ENCODE measurements around the gene SLC25A27. TPM values are rescaled to one million over a fixed set of nuclear protein-coding genes. Genes with fewer than 3 reads are reported as not detected.

Gene SLC25A27, protein sequence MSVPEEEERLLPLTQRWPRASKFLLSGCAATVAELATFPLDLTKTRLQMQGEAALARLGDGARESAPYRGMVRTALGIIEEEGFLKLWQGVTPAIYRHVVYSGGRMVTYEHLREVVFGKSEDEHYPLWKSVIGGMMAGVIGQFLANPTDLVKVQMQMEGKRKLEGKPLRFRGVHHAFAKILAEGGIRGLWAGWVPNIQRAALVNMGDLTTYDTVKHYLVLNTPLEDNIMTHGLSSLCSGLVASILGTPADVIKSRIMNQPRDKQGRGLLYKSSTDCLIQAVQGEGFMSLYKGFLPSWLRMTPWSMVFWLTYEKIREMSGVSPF
- 10 to 100 TPM in 1 of 4 donors, 1 to 10 TPM in 2, under 1 TPM in 1; 0.56 to 24.2 (median 6.5) TPM for total RNA-seq

DNA sequence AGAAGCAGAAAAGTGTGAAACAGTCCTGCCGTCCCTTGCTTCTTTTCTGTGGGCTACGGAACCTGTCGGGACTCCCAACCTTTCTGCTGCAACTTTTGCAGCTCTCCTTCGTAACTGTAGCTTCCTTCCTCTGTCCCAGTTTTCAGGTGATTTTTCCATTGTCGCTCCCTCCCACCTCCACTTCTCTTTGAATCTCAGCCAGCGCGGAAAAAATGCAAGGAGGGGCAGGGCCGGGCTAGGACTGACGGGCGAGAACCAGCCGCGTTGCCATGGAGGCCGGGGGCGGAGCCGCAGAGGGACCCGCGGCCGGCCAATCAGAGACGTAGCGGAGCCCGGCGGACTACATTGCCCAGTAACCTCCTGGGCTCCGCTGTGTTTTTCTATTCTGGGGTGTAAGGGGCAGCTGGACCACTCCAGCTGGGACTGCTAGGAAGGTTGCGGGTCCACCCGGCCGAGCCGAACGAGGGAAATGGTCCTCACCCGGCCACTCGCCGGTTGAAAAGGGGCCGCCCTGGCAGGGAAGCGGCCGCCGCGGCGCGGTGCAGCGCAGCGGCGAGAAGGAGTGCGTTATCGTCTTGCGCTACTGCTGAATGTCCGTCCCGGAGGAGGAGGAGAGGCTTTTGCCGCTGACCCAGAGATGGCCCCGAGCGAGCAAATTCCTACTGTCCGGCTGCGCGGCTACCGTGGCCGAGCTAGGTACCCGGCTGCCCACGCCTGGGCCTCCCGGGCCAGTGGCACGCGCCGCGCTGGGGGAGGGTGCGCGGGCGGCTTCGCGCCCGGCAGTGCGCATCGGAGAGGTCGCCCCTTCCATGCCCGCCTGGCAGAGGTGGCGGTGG is at the start of gene SLC25A27, which contains the start of gene CYP39A1:
Gene SLC25A27, plus strand, starts transcription at position 373 of the 836 bp plus-strand sequence. Its CDS starts 218 bp downstream, at position 591.
Gene CYP39A1, minus strand, starts transcription at position 216 of the 836 bp plus-strand sequence. CDS start 236 bp downstream, outside the sequence.
- in situ Hi-C loops (cut with MboI; ENCODE audit: low sequenced_read_pairs in 4 of 4) (no loop called here), intact Hi-C loops (cut with DNase I; ENCODE audit: low total_unique reads) (loop anchor here (5.0 to 10.0 kb wide), 2 partner anchors 216 to 558 kb away; no protein-coding TSS in a partner anchor)
- Histone ChIP-seq H3K27me3 (no peaks in the 10 kb centered on the region), H3K4me1 (peaks cover 25% of the 10 kb centered on the region in 2 donors), H3K4me3 (peak within 1 kb of the TSS; percentile 77 to 97 (median 88)), H3K9me3 (no peaks in the 10 kb centered on the region), H3K36me3 (peaks cover 0 to 6% of the 10 kb centered on the region in 2 donors), H3K27ac (peak within 1 kb of the TSS; percentile 87 to 97 (median 93))
- TF ChIP-seq CTCF (IDR thresholded peaks at IDR 0.05 in 4 of 5, conservative IDR thresholded peaks at IDR 0.05 in 1 of 5) (peak in 1 of 5 experiments; percentile 18), POLR2A (IDR thresholded peaks at IDR 0.05) (peak; percentile 60 to 83)
- DNase-seq (peak; percentile 87 to 90), ATAC-seq (peak; percentile 99)

GRCh38 chr6:46605091-46605797 is 47.5 kb upstream of the SLC25A27 start:
- DNase-seq (no peak), ATAC-seq (no peak)
- H3K4me3 ChIP-seq, result no peak overlapping the region
- TF ChIP-seq CTCF (IDR thresholded peaks at IDR 0.05 in 4 of 5, conservative IDR thresholded peaks at IDR 0.05 in 1 of 5) (no peak), POLR2A (IDR thresholded peaks at IDR 0.05) (no peak)
- intact Hi-C loops (cut with DNase I; ENCODE audit: low total_unique reads) (no loop called here), in situ Hi-C loops (cut with MboI; ENCODE audit: low sequenced_read_pairs in 4 of 4) (loop anchor here in 3 of 4 donors (25.0 kb wide), 3 partner anchors 393 to 543 kb away; no protein-coding TSS in a partner anchor)
- H3K27ac ChIP-seq, result no peak overlapping the region
- no peaks in the 10 kb centered on the region for H3K36me3 ChIP-seq
- H3K27me3 ChIP-seq, result no peaks in the 10 kb centered on the region
- peaks cover 3 to 11% of the 10 kb centered on the region in 2 donors for H3K4me1 ChIP-seq
- no peaks in the 10 kb centered on the region for H3K9me3 ChIP-seq

- Histone ChIP-seq H3K9me3 (no peaks in the 10 kb centered on the region), H3K27ac (no peak overlapping the region), H3K4me1 (peaks cover 3 to 11% of the 10 kb centered on the region in 2 donors), H3K36me3 (no peaks in the 10 kb centered on the region), H3K27me3 (no peaks in the 10 kb centered on the region), H3K4me3 (no peak overlapping the region)
- DNase-seq (no peak), ATAC-seq (no peak)
- TF ChIP-seq POLR2A (IDR thresholded peaks at IDR 0.05) (no peak), CTCF (IDR thresholded peaks at IDR 0.05 in 4 of 5, conservative IDR thresholded peaks at IDR 0.05 in 1 of 5) (no peak)
- in situ Hi-C loops (cut with MboI; ENCODE audit: low sequenced_read_pairs in 4 of 4), result loop anchor here in 3 of 4 donors (25.0 kb wide), 3 partner anchors 394 to 544 kb away; no protein-coding TSS in a partner anchor
- intact Hi-C loops (cut with DNase I; ENCODE audit: low total_unique reads), result no loop called here
Observed at GRCh38 chr6:46606338-46606737, 46.4 kb upstream of the SLC25A27 start.

DNA sequence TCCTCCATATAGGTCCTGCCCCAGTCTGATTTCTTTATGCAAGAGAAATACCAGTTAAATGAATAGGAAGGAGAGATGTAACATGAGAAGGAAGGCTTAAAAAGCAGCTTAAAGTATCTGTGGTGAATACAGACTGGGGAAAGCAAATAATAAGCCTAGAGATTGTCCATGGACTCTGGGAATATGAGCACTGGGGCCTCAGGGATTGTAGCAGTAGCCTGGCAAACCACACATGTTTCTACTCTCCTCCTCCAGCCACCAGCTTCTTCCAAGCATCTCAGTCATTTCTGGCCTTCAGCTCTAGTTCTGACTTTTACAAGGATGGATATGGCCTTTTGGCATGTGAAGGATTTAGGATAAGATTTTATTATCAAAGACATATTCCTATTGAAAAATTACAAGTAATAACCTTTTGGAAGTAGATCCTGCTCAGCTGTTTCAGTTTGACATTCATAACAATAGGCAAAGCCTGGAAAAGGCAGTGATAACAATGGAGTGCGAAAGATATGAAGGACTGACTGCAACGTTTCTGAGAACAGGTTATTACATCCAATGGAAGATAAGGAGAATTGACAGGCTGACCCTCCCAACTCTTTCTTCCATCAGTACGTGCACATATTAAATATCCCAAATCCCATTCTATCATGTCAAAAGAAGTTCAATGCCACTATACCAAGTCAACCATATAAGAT is 41.8 kb upstream of the SLC25A27 start:
- no peak for TF ChIP-seq CTCF (IDR thresholded peaks at IDR 0.05 in 4 of 5, conservative IDR thresholded peaks at IDR 0.05 in 1 of 5)
- no peak for TF ChIP-seq POLR2A (IDR thresholded peaks at IDR 0.05)
- Histone ChIP-seq H3K9me3 (no peaks in the 10 kb centered on the region), H3K27me3 (no peaks in the 10 kb centered on the region), H3K27ac (no peak overlapping the region), H3K4me3 (no peak overlapping the region), H3K4me1 (peaks cover 0 to 7% of the 10 kb centered on the region in 2 donors), H3K36me3 (no peaks in the 10 kb centered on the region)
- DNase-seq (no peak), ATAC-seq (no peak)
- in situ Hi-C loops (cut with MboI; ENCODE audit: low sequenced_read_pairs in 4 of 4), result loop anchor here in 3 of 4 donors (25.0 kb wide), 3 partner anchors 399 to 549 kb away; no protein-coding TSS in a partner anchor
- intact Hi-C loops (cut with DNase I; ENCODE audit: low total_unique reads), result no loop called here

Measured in gastrocnemius medialis (tissue), 4 donors.